Measurements from ENCODE around the gene SYCN. TPM values are rescaled to one million over a fixed set of nuclear protein-coding genes. Genes with fewer than 3 reads are reported as not detected.

The SYCN gene
- total RNA-seq, 2 experiments from 2014 or later: not detected

- Histone ChIP-seq H3K36me3 (ENCODE audit: insufficient read depth, low read length) (no peaks in the 10 kb centered on the region), H3K79me2 (ENCODE audit: insufficient read depth, low read depth, low read length) (no peaks in the 10 kb centered on the region), H4K20me1 (ENCODE audit: insufficient read depth, low read length) (no peaks in the 10 kb centered on the region), H2AFZ (ENCODE audit: low read length) (no peak overlapping the region), H3K9me2 (ENCODE audit: insufficient read depth, low read length) (no peaks in the 10 kb centered on the region), H3K9me3 (ENCODE audit: low read length) (no peaks in the 10 kb centered on the region), H3K4me3 (ENCODE audit: low read depth, low read length, poor library complexity, severe bottlenecking) (no peak overlapping the region), H3K27ac (ENCODE audit: low read depth, low read length, poor library complexity, severe bottlenecking) (no peak overlapping the region), H3K4me2 (ENCODE audit: low read length) (no peak overlapping the region), H3K4me1 (ENCODE audit: insufficient read depth, low read length, poor library complexity, severe bottlenecking) (no peaks in the 10 kb centered on the region)
- ChIA-PET POLR2A (no interaction called here), CTCF (ENCODE audit: unreplicated experiment) (interaction anchor here (0.6 kb wide), 2 partner anchors 20 to 230 kb away, joined by 3 read pairs; no protein-coding TSS in a partner anchor)
- no TSS peak for BruUV-seq (replicated peaks)
- intact Hi-C loops (cut with micrococcal nuclease; ENCODE audit: unreplicated experiment): no loop called here
- TF ChIP-seq, protein P1, sequence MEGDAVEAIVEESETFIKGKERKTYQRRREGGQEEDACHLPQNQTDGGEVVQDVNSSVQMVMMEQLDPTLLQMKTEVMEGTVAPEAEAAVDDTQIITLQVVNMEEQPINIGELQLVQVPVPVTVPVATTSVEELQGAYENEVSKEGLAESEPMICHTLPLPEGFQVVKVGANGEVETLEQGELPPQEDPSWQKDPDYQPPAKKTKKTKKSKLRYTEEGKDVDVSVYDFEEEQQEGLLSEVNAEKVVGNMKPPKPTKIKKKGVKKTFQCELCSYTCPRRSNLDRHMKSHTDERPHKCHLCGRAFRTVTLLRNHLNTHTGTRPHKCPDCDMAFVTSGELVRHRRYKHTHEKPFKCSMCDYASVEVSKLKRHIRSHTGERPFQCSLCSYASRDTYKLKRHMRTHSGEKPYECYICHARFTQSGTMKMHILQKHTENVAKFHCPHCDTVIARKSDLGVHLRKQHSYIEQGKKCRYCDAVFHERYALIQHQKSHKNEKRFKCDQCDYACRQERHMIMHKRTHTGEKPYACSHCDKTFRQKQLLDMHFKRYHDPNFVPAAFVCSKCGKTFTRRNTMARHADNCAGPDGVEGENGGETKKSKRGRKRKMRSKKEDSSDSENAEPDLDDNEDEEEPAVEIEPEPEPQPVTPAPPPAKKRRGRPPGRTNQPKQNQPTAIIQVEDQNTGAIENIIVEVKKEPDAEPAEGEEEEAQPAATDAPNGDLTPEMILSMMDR (conservative IDR thresholded peaks at IDR 0.05; ENCODE audit: low read length): no peak
- no peak for TF ChIP-seq EZH2phosphoT487 (IDR thresholded peaks at IDR 0.05; ENCODE audit: borderline replicate concordance, low read depth, low read length)
- no peak for DNase-seq (ENCODE audit: low spot score)
These were observed 34.8 kb downstream of the SYCN start for GRCh38 chr19:39169143-39169810.

DNA sequence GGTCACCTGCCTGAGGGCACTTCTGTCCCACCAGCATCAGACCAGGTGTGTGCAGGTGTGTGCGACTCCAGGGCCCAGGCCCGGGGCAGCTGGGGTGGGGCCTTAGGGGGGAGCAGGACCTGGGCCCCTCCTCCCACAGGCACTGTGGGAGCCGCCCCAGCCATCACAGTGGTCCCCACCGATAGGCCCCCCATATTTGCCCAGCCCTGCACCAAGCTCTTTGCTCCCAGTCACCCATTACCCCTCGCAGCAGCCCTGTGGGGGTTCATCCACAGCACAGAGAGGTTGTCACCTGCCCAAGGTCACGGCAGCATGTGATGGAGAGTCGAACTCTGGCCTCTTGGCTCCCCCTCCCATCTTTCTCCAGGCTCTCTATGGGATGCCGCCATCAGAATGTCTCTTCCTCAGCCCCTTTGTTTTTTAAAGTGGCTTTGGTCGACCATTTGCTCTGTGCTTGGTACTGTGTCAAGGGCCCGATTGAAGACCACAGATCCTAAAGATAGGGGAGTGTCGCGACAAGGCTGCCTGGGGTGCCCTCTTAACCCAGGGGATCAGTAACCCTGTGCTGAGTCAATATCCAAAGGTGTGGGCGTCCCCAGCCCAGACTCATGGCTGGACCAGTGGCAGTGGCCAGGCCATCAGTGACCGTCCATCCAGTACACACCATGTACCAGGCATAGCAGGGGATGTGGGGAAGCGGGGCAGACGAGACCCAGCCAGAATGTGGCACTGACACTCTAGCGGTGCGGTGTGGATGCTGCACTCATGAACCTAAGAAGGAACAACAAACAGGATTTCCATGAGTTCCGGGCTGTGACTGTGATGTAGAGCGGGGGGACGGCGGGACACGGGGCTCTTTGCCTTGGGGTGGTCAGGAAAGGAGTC is 35.6 kb downstream of the SYCN start:
- no peak overlapping the region for H2AFZ ChIP-seq (ENCODE audit: low read length)
- intact Hi-C loops (cut with micrococcal nuclease; ENCODE audit: unreplicated experiment): no loop called here
- no peaks in the 10 kb centered on the region for H4K20me1 ChIP-seq (ENCODE audit: insufficient read depth, low read length)
- no peaks in the 10 kb centered on the region for H3K4me1 ChIP-seq (ENCODE audit: insufficient read depth, low read length, poor library complexity, severe bottlenecking)
- H3K9me3 ChIP-seq (ENCODE audit: low read length): no peaks in the 10 kb centered on the region
- CTCF ChIA-PET (ENCODE audit: unreplicated experiment): interaction anchor here (0.6 kb wide), 1 partner anchor 19 kb away, joined by 3 read pairs; no protein-coding TSS in a partner anchor
- POLR2A ChIA-PET: no interaction called here
- DNase-seq (ENCODE audit: low spot score): no peak
- H3K79me2 ChIP-seq (ENCODE audit: insufficient read depth, low read depth, low read length): no peaks in the 10 kb centered on the region
- TF ChIP-seq, protein P1 (conservative IDR thresholded peaks at IDR 0.05; ENCODE audit: low read length): no peak
- no peak for TF ChIP-seq EZH2phosphoT487 (IDR thresholded peaks at IDR 0.05; ENCODE audit: borderline replicate concordance, low read depth, low read length)
- no peaks in the 10 kb centered on the region for H3K36me3 ChIP-seq (ENCODE audit: insufficient read depth, low read length)
- H3K4me2 ChIP-seq (ENCODE audit: low read length): no peak overlapping the region
- no peaks in the 10 kb centered on the region for H3K9me2 ChIP-seq (ENCODE audit: insufficient read depth, low read length)
- H3K27ac ChIP-seq (ENCODE audit: low read depth, low read length, poor library complexity, severe bottlenecking): no peak overlapping the region
- no TSS peak for BruUV-seq (replicated peaks)
- no peak overlapping the region for H3K4me3 ChIP-seq (ENCODE audit: low read depth, low read length, poor library complexity, severe bottlenecking)

Measured in OCI-LY7 (cell line).